CD14-positive monocyte (primary cell): ENCODE results near the gene LCE2A. TPM values are rescaled to one million over a fixed set of nuclear protein-coding genes. Genes with fewer than 3 reads are reported as not detected.

Source experiments
- DNase-seq, 3 donors: peaks; one replicate each; pipeline ENCODE4 v3.0.0-alpha.2; 2011 to 2022
- H2AFZ ChIP-seq: 2 replicates; pipeline ENCODE4 v1.6.0; 2012; ENCODE audit warnings: mild to moderate bottlenecking, low read depth, low read length, inconsistent platforms; ENCODE audit not compliant: insufficient read depth, poor library complexity, severe bottlenecking
- H3K27ac ChIP-seq, 2 donors: 1 replicate in 1 of 2; 2 replicates in 1 of 2; pipeline ENCODE4 v1.5.1; 2012 to 2013; ENCODE audit warnings: low read length in 2 of 2, control low read depth in 1 of 2, inconsistent platforms in 1 of 2, low read depth in 1 of 2, mild to moderate bottlenecking in 1 of 2
- H3K27me3 ChIP-seq, 2 donors: one replicate each; pipeline versions ENCODE4 v1.6.0 to v1.6.1; 2011 to 2013; ENCODE audit warnings: low read length in 2 of 2; ENCODE audit not compliant: control insufficient read depth in 2 of 2, insufficient read depth in 2 of 2
- H3K36me3 ChIP-seq, 2 donors: replicated peaks in 1 of 2; 1 replicate in 1 of 2; 2 replicates in 1 of 2; pipeline versions ENCODE4 v1.5.1 to v1.6.1; 2012 to 2013; ENCODE audit warnings: low read length in 2 of 2, control low read depth in 1 of 2, inconsistent platforms in 1 of 2, mild to moderate bottlenecking in 1 of 2; ENCODE audit not compliant: insufficient read depth in 2 of 2, control insufficient read depth in 1 of 2
- H3K4me1 ChIP-seq, 2 donors: 1 replicate in 1 of 2; 2 replicates in 1 of 2; pipeline versions ENCODE4 v1.5.1 to v1.6.1; 2012 to 2013; ENCODE audit warnings: low read length in 2 of 2, control low read depth in 1 of 2, inconsistent platforms in 1 of 2, mild to moderate bottlenecking in 1 of 2, moderate library complexity in 1 of 2; ENCODE audit not compliant: insufficient read depth in 2 of 2, control insufficient read depth in 1 of 2
- H3K4me2 ChIP-seq: replicated peaks from 2 replicates; pipeline ENCODE3; 2012; ENCODE audit warnings: low read length, moderate library complexity, mild to moderate bottlenecking; ENCODE audit not compliant: poor library complexity, severe bottlenecking; ENCODE audit errors: extremely low read depth
- H3K4me3 ChIP-seq, 3 experiments: fragments of 200-600 bp in 1 of 3; sonication (generic) in 1 of 3; replicated peaks in 1 of 3; 1 replicate in 2 of 3; 2 replicates in 1 of 3; pipeline ENCODE4 v1.5.1; 2011 to 2013; ENCODE audit warnings: low read length in 3 of 3, mild to moderate bottlenecking in 3 of 3, control low read depth in 2 of 3, low read depth in 2 of 3, inconsistent platforms in 1 of 3, moderate library complexity in 1 of 3
- H3K79me2 ChIP-seq: 2 replicates; pipeline ENCODE4 v1.6.0; 2012; ENCODE audit warnings: mild to moderate bottlenecking, control low read depth, inconsistent platforms, low read length, moderate library complexity; ENCODE audit not compliant: insufficient read depth
- H3K9ac ChIP-seq: 2 replicates; pipeline ENCODE4 v1.6.0; 2017; ENCODE audit warnings: low read length, mild to moderate bottlenecking; ENCODE audit not compliant: insufficient read depth, poor library complexity, severe bottlenecking
- H3K9me3 ChIP-seq, 2 donors: replicated peaks in 1 of 2; 1 replicate in 1 of 2; 2 replicates in 1 of 2; pipeline versions ENCODE4 v1.5.1 to v1.6.1; 2012 to 2013; ENCODE audit warnings: low read length in 2 of 2, control low read depth in 1 of 2; ENCODE audit not compliant: control insufficient read depth in 1 of 2, insufficient read depth in 1 of 2
- H4K20me1 ChIP-seq: 2 replicates; pipeline ENCODE4 v1.6.0; 2012; ENCODE audit warnings: mild to moderate bottlenecking, low read length, control low read depth, moderate library complexity; ENCODE audit not compliant: insufficient read depth
- H3K27ac Mint-ChIP-seq, 7 donors: one replicate each; pipeline ENCODE4 v1.8.0; 2020; ENCODE audit warnings: mild to moderate bottlenecking in 7 of 7, mixed read lengths in 7 of 7, moderate library complexity in 6 of 7, inconsistent platforms in 2 of 7
- H3K27me3 Mint-ChIP-seq, 3 donors: one replicate each; pipeline ENCODE4 v1.8.0; 2021 to 2022; ENCODE audit warnings: low read depth in 3 of 3, mild to moderate bottlenecking in 3 of 3, mixed read lengths in 3 of 3, moderate library complexity in 3 of 3, inconsistent platforms in 1 of 3
- H3K36me3 Mint-ChIP-seq, 2 donors: one replicate each; pipeline ENCODE4 v1.8.0; 2020; ENCODE audit warnings: mixed read lengths in 2 of 2, inconsistent platforms in 1 of 2, mild to moderate bottlenecking in 1 of 2
- H3K4me1 Mint-ChIP-seq: one replicate; pipeline ENCODE4 v1.8.0; 2020; ENCODE audit warnings: mild to moderate bottlenecking, mixed read lengths
- H3K4me3 Mint-ChIP-seq, 2 donors: one replicate each; pipeline ENCODE4 v1.8.0; 2020; ENCODE audit warnings: mild to moderate bottlenecking in 2 of 2, mixed read lengths in 2 of 2, moderate library complexity in 1 of 2
- H3K9me3 Mint-ChIP-seq, 7 donors: one replicate each; pipeline ENCODE4 v1.8.0; 2020 to 2022; ENCODE audit warnings: mixed read lengths in 7 of 7, mild to moderate bottlenecking in 6 of 7, moderate library complexity in 6 of 7, inconsistent platforms in 2 of 7
- WGBS: methylation state at CpG from one replicate; pipeline ENCODE4 v1.1.5; 2013; ENCODE audit warnings: missing lambda C conversion rate; ENCODE audit not compliant: insufficient coverage; 5-methylcytosine and 5-hydroxymethylcytosine counted together
- intact Hi-C, 2 donors: fragments of 100-400 bp; cut with micrococcal nuclease; formaldehyde crosslinking; loops; one replicate each; pipeline versions ENCODE4 v1.15.0 to v1.15.1; 2023
- polyA plus RNA-seq, 3 donors: library from polyadenylated mRNA; depleted of rRNA in 1 of 3; unstranded in 2 of 3; stranded (reverse) in 1 of 3; fragments of 300-500 nt in 2 of 3; fragments of >200 nt in 1 of 3; fragmentation: Illumina TruSeq in 2 of 3; gene quantifications; 1 replicate in 2 of 3; 2 replicates in 1 of 3; pipeline ENCODE4 v1.2.3, GENCODE V29; 2012 to 2021
- TF ChIP-seq, protein P1 (sequence below): fragments of 200-600 bp; IDR thresholded peaks from one replicate; pipeline ENCODE4 v1.8.0; 2022; ENCODE audit warnings: antibody characterized with exemption, mild to moderate bottlenecking

The LCE2A gene
- polyA plus RNA-seq, 3 donors: not detected

DNA sequence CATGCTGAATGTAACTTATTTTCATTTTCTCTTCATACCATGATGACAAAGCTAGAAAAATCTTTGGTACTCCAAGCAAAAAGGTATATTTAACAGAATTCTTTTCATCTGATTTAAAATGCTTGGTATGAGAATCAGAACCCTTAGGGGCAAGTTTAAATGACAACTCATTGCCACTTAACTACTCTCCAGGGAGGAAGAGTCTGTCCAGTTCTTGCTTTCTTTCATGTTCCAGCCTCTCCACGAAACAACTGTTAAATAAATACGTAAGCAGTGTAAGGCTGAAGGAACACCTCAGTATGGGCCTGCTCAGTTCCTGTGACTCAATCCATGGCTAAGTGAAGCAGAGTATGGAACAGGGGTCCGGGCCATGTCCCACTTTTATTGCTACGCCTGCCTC, 1.6 kb downstream of the LCE2A start:
- Mint-ChIP-seq H3K9me3 (peaks cover 0 to 11% (median 2%) of the 10 kb centered on the region in 7 donors), H3K36me3 (no peaks in the 10 kb centered on the region), H3K4me3 (no peak overlapping the region), H3K27me3 (peaks cover 0 to 9% (median 2%) of the 10 kb centered on the region in 3 donors), H3K4me1 (no peaks in the 10 kb centered on the region), H3K27ac (no peak overlapping the region)
- Histone ChIP-seq H3K36me3 (no peaks in the 10 kb centered on the region), H3K4me2 (no peak overlapping the region), H2AFZ (no peak overlapping the region), H3K4me3 (no peak overlapping the region), H3K9me3 (no peaks in the 10 kb centered on the region), H3K27ac (no peak overlapping the region), H3K27me3 (no peaks in the 10 kb centered on the region), H3K9ac (no peak overlapping the region), H4K20me1 (no peaks in the 10 kb centered on the region), H3K4me1 (no peaks in the 10 kb centered on the region), H3K79me2 (no peaks in the 10 kb centered on the region)
- intact Hi-C loops: no loop called here
- TF ChIP-seq, protein P1, sequence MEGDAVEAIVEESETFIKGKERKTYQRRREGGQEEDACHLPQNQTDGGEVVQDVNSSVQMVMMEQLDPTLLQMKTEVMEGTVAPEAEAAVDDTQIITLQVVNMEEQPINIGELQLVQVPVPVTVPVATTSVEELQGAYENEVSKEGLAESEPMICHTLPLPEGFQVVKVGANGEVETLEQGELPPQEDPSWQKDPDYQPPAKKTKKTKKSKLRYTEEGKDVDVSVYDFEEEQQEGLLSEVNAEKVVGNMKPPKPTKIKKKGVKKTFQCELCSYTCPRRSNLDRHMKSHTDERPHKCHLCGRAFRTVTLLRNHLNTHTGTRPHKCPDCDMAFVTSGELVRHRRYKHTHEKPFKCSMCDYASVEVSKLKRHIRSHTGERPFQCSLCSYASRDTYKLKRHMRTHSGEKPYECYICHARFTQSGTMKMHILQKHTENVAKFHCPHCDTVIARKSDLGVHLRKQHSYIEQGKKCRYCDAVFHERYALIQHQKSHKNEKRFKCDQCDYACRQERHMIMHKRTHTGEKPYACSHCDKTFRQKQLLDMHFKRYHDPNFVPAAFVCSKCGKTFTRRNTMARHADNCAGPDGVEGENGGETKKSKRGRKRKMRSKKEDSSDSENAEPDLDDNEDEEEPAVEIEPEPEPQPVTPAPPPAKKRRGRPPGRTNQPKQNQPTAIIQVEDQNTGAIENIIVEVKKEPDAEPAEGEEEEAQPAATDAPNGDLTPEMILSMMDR: no peak
- no peak for DNase-seq
- WGBS: 100% methylated on average over 2 of the region's 4 CpGs

DNA sequence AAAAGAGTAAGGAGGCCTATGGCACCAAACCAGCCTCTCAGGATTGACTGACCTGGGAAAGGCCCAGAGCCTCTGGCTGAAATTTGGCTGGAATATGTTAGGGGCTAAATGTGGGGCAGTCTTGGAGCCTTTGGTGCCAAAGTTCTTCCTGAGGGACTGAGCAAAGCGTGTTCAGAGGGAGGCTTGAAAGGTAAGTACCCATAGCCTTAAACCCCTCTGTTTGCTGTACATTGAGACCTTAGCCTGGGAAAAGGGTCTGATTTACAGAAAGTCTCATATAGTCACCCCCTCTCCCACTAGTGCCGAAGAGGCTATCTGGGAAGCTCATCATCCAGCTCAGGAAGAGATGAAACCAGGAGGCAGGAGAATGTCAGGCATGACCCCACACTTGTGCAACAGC, 9.7 kb downstream of the LCE2A start, which contains the start of gene LCE4A:
TSS of gene LCE4A (plus strand) at position 301 of the 400 bp plus-strand sequence. CDS start 916 bp downstream, outside the sequence.
- Histone ChIP-seq H3K4me3 (no peak within 1 kb of the TSS), H3K27ac (no peak within 1 kb of the TSS), H3K27me3 (no peaks in the 10 kb centered on the region), H2AFZ (no peak within 1 kb of the TSS), H3K36me3 (no peaks in the 10 kb centered on the region), H4K20me1 (no peaks in the 10 kb centered on the region), H3K79me2 (no peaks in the 10 kb centered on the region), H3K9me3 (no peaks in the 10 kb centered on the region), H3K9ac (no peak within 1 kb of the TSS), H3K4me1 (no peaks in the 10 kb centered on the region), H3K4me2 (no peak within 1 kb of the TSS)
- no peak for DNase-seq
- intact Hi-C loops: no loop called here
- H3K4me3 Mint-ChIP-seq: no peak within 1 kb of the TSS
- H3K9me3 Mint-ChIP-seq: peaks cover 0 to 8% (median 5%) of the 10 kb centered on the region in 7 donors
- no peaks in the 10 kb centered on the region for H3K4me1 Mint-ChIP-seq
- TF ChIP-seq, protein P1: no peak
- peaks cover 2 to 10% (median 6%) of the 10 kb centered on the region in 3 donors for H3K27me3 Mint-ChIP-seq
- no peaks in the 10 kb centered on the region for H3K36me3 Mint-ChIP-seq
- 91% methylated on average over 1 of the region's 2 CpGs for WGBS
- peak within 1 kb of the TSS in 1 of 7 donors; percentile 55 for H3K27ac Mint-ChIP-seq
